Ishikawa (cell line): ENCODE measurements around the gene ZMAT3.

Experiments used
- CEBPB ChIP-seq: IDR thresholded peaks from 2 replicates; pipeline ENCODE4 v1.6.1; 2012
- CREB1 ChIP-seq: IDR thresholded peaks from 2 replicates; pipeline ENCODE4 v1.6.1; 2012; ENCODE audit warnings: low read depth
- EGR1 ChIP-seq: IDR thresholded peaks from 2 replicates; pipeline ENCODE4 v1.6.1; 2012
- EP300 ChIP-seq: IDR thresholded peaks from 2 replicates; pipeline ENCODE4 v1.6.1; 2012; ENCODE audit warnings: borderline replicate concordance
- FOXM1 ChIP-seq: IDR thresholded peaks from 2 replicates; pipeline ENCODE4 v1.6.1; 2012; ENCODE audit warnings: low read depth, borderline replicate concordance
- MAX ChIP-seq: IDR thresholded peaks from 2 replicates; pipeline ENCODE4 v1.6.1; 2012
- NFIC ChIP-seq: IDR thresholded peaks from 2 replicates; pipeline ENCODE4 v1.6.1; 2012
- RAD21 ChIP-seq: IDR thresholded peaks from 2 replicates; pipeline ENCODE4 v1.6.1; 2012; ENCODE audit warnings: low read depth
- REST ChIP-seq: IDR thresholded peaks from 2 replicates; pipeline ENCODE4 v1.6.1; 2012; ENCODE audit warnings: low read depth, mild to moderate bottlenecking
- TAF1 ChIP-seq: IDR thresholded peaks from 2 replicates; pipeline ENCODE4 v1.6.1; 2012; ENCODE audit warnings: low read depth, mild to moderate bottlenecking
- TCF12 ChIP-seq: IDR thresholded peaks from 2 replicates; pipeline ENCODE4 v1.6.1; 2012; ENCODE audit warnings: low read depth
- TEAD4 ChIP-seq: IDR thresholded peaks from 2 replicates; pipeline ENCODE4 v1.6.1; 2012
- USF1 ChIP-seq: IDR thresholded peaks from 2 replicates; pipeline ENCODE4 v1.6.1; 2012
- YY1 ChIP-seq: IDR thresholded peaks from 2 replicates; pipeline ENCODE4 v1.6.1; 2012; ENCODE audit warnings: low read depth
- ZBTB7A ChIP-seq: IDR thresholded peaks from 2 replicates; pipeline ENCODE4 v1.6.1; 2012; ENCODE audit warnings: low read depth

The ZMAT3 gene

GRCh38 chr3:179046497-179047353, 24.9 kb downstream of the ZMAT3 start:
- TF ChIP-seq FOXM1 (no peak), EP300 (no peak), ZBTB7A (no peak)

GRCh38 chr3:179045719-179046402, 25.7 kb downstream of the ZMAT3 start:
- TF ChIP-seq USF1 (no peak), NFIC (no peak), FOXM1 (no peak), ZBTB7A (no peak), YY1 (no peak), TAF1 (no peak), REST (no peak), CREB1 (no peak), TCF12 (no peak), CEBPB (no peak), EP300 (no peak), RAD21 (no peak), EGR1 (no peak), MAX (no peak), TEAD4 (no peak)

GRCh38 chr3:179038216-179038898, 33.3 kb downstream of the ZMAT3 start:
- no peak for TF ChIP-seq ZBTB7A
- no peak for TF ChIP-seq MAX
- TF ChIP-seq USF1 = no peak
- TF ChIP-seq CEBPB = no peak
- TF ChIP-seq REST = no peak
- no peak for TF ChIP-seq NFIC
- no peak for TF ChIP-seq TAF1
- no peak for TF ChIP-seq RAD21
- TF ChIP-seq CREB1 = no peak
- no peak for TF ChIP-seq EP300
- TF ChIP-seq TCF12 = no peak
- no peak for TF ChIP-seq EGR1
- no peak for TF ChIP-seq FOXM1
- no peak for TF ChIP-seq TEAD4
- TF ChIP-seq YY1 = no peak

- TF ChIP-seq CREB1 (no peak), TEAD4 (peak; percentile 83), EGR1 (peak; percentile 96), ZBTB7A (no peak), EP300 (peak; percentile 72; the same call in 1 of the 2 replicates), YY1 (peak; percentile 69), RAD21 (0 out of 2 replicates have a peak, but pooled peaks have one; percentile 13), NFIC (peak; percentile 86), TAF1 (0 out of 2 replicates have a peak, but pooled peaks have one; percentile 46), CEBPB (0 out of 2 replicates have a peak, but pooled peaks have one; percentile 42), FOXM1 (peak; percentile 52; the same call in 1 of the 2 replicates), TCF12 (peak; percentile 89), REST (no peak), USF1 (peak; percentile 45; the same call in 1 of the 2 replicates), MAX (peak; percentile 83)
Measured at GRCh38 chr3:179037351-179037750, 34.3 kb downstream of the ZMAT3 start.
